Esophagus muscularis mucosa (tissue), 3 donors: ENCODE data around the gene USP10.

Experiments
- POLR2A ChIP-seq: fragments of 450-650 bp; IDR thresholded peaks from one replicate; pipeline ENCODE4 v1.6.1; 2017; ENCODE audit warnings: antibody characterized with exemption, moderate library complexity, mild to moderate bottlenecking, low read depth
- POLR2AphosphoS5 ChIP-seq, 2 donors: sonication (generic); formaldehyde crosslinking; IDR thresholded peaks; one replicate each; pipeline ENCODE4 v1.6.1; 2017; ENCODE audit warnings: antibody characterized with exemption in 2 of 2
- TF ChIP-seq, protein P1 (sequence below), 3 experiments: fragments of 200-600 bp in 2 of 3; fragments of 450-650 bp in 1 of 3; sonication (generic) in 2 of 3; IDR thresholded peaks; one replicate each; pipeline ENCODE4 v1.5.1; 2017 to 2019; ENCODE audit warnings: antibody characterized with exemption in 3 of 3, mild to moderate bottlenecking in 2 of 3, moderate library complexity in 1 of 3

DNA sequence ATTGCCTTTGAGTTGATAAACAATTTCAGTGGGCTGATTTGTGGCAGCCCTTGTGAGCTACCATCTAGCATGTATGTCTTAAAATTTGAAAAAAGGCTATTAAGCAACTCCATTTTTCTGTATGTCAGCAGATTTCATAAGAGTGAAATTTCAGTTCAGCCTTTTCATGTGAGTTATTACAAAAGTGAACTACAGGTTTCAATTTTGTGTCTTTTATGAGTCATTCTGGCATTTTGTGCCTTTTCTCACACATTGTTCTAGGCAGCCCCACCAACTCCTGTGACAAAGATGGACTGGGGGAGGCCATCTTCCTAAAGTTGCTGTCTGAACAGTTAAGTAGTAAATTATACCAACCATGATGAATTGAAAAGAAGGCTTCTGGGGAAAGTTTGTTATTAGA is 52.1 kb downstream of the USP10 start:
- no peak for TF ChIP-seq POLR2AphosphoS5 (IDR thresholded peaks at IDR 0.05)
- TF ChIP-seq, protein P1, sequence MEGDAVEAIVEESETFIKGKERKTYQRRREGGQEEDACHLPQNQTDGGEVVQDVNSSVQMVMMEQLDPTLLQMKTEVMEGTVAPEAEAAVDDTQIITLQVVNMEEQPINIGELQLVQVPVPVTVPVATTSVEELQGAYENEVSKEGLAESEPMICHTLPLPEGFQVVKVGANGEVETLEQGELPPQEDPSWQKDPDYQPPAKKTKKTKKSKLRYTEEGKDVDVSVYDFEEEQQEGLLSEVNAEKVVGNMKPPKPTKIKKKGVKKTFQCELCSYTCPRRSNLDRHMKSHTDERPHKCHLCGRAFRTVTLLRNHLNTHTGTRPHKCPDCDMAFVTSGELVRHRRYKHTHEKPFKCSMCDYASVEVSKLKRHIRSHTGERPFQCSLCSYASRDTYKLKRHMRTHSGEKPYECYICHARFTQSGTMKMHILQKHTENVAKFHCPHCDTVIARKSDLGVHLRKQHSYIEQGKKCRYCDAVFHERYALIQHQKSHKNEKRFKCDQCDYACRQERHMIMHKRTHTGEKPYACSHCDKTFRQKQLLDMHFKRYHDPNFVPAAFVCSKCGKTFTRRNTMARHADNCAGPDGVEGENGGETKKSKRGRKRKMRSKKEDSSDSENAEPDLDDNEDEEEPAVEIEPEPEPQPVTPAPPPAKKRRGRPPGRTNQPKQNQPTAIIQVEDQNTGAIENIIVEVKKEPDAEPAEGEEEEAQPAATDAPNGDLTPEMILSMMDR (IDR thresholded peaks at IDR 0.05): no peak
- no peak for TF ChIP-seq POLR2A
